Hepatocyte (in vitro differentiated cells): ENCODE data around the gene LAMB4.

Source experiments
- CTCF ChIP-seq: fragments of 200-600 bp; sonication (generic); IDR thresholded peaks from 2 replicates; pipeline ENCODE4 v1.5.1; 2016; ENCODE audit warnings: antibody characterized with exemption, mild to moderate bottlenecking; ENCODE audit not compliant: poor library complexity
- EZH2 ChIP-seq: fragments of 200-600 bp; sonication (generic); IDR thresholded peaks from 2 replicates; pipeline ENCODE4 v1.6.1; 2016; ENCODE audit warnings: antibody characterized with exemption, mild to moderate bottlenecking, borderline replicate concordance
- EZH2phosphoT487 ChIP-seq: fragments of 200-600 bp; sonication (generic); IDR thresholded peaks from one replicate; pipeline ENCODE4 v1.6.1; 2018; ENCODE audit warnings: antibody characterized with exemption, mild to moderate bottlenecking, low read depth, moderate library complexity; ENCODE audit not compliant: unreplicated experiment, severe bottlenecking

- no peak for TF ChIP-seq CTCF
- TF ChIP-seq EZH2phosphoT487 = no peak
- TF ChIP-seq EZH2 = no peak
Measured at GRCh38 chr7:108008827-108009226, 121.3 kb downstream of the LAMB4 start.
